Sigmoid colon (tissue), 7 donors: ENCODE data around the gene MPZ. TPM values are rescaled to one million over a fixed set of nuclear protein-coding genes. Genes with fewer than 3 reads are reported as not detected.

Source experiments
- DNase-seq: peaks from one replicate; pipeline ENCODE4 v3.0.0-alpha.2; 2019
- H3K27ac ChIP-seq, 4 donors: fragments of 200-600 bp; sonication (generic); one replicate each; pipeline ENCODE4 v1.5.1; 2016 to 2019; ENCODE audit warnings: mild to moderate bottlenecking in 1 of 4
- H3K27me3 ChIP-seq, 3 donors: fragments of 200-600 bp; sonication (generic); one replicate each; pipeline ENCODE4 v1.5.1; 2019; ENCODE audit warnings: mild to moderate bottlenecking in 1 of 3
- H3K36me3 ChIP-seq, 4 donors: fragments of 200-600 bp; sonication (generic); one replicate each; pipeline ENCODE4 v1.5.1; 2016 to 2019
- H3K4me1 ChIP-seq, 4 donors: fragments of 200-600 bp; sonication (generic); one replicate each; pipeline ENCODE4 v1.5.1; 2017 to 2019
- H3K4me3 ChIP-seq, 4 donors: fragments of 200-600 bp; sonication (generic); one replicate each; pipeline ENCODE4 v1.5.1; 2017 to 2019; ENCODE audit warnings: mild to moderate bottlenecking in 2 of 4, moderate library complexity in 1 of 4
- H3K9me3 ChIP-seq, 4 donors: fragments of 200-600 bp in 3 of 4; sonication (generic) in 3 of 4; one replicate each; pipeline versions ENCODE4 v1.5.1 to v1.6.1; 2013 to 2019
- EP300 ChIP-seq, 4 donors: sonication (generic); formaldehyde crosslinking; IDR thresholded peaks; one replicate each; pipeline ENCODE4 v1.6.1; 2017; ENCODE audit warnings: antibody characterized with exemption in 4 of 4
- POLR2A ChIP-seq, 2 donors: fragments of 450-650 bp; IDR thresholded peaks; one replicate each; pipeline ENCODE4 v1.6.1; 2016; ENCODE audit warnings: antibody characterized with exemption in 2 of 2, mild to moderate bottlenecking in 2 of 2, moderate library complexity in 2 of 2
- POLR2AphosphoS5 ChIP-seq, 4 donors: sonication (generic); formaldehyde crosslinking; IDR thresholded peaks; one replicate each; pipeline ENCODE4 v1.6.1; 2017; ENCODE audit warnings: antibody characterized with exemption in 4 of 4
- WGBS, 2 donors: extraction: QIAGEN DNeasy Blood & Tissue Kit; methylation state at CpG; one replicate each; pipeline ENCODE4 v1.1.7; 2013; 5-methylcytosine and 5-hydroxymethylcytosine counted together
- intact Hi-C: fragments of 100-400 bp; cut with DNase I; formaldehyde crosslinking; loops from one replicate; pipeline ENCODE4 v1.15.1; 2023
- polyA plus RNA-seq, 3 donors: library from polyadenylated mRNA; stranded (reverse); fragments of 200-250 nt; gene quantifications; one replicate each; pipeline ENCODE4 v1.2.3, GENCODE V29; 2013
- total RNA-seq, 4 donors: library from RNA; depleted of rRNA; stranded (reverse); fragments of >200 nt; gene quantifications; one replicate each; pipeline ENCODE4 v1.1.0, GENCODE V29; 2016
- TF ChIP-seq, protein P1 (sequence below), 4 experiments: fragments of 450-650 bp in 3 of 4; fragments of 200-600 bp in 1 of 4; IDR thresholded peaks; one replicate each; pipeline ENCODE4 v1.5.1; 2016 to 2019; ENCODE audit warnings: antibody characterized with exemption in 4 of 4, mild to moderate bottlenecking in 3 of 4, moderate library complexity in 2 of 4
- donor health status: healthy with polysubstance abuse.
- donor health status: Bipolar disorder and iron deficiency.
- donor health status: healthy.

The MPZ gene
- total RNA-seq (1 to 10 TPM; 3.1 to 10.0 (median 6.0) TPM), polyA plus RNA-seq (1 to 10 TPM; 1.2 to 4.1 (median 3.0) TPM)

DNA sequence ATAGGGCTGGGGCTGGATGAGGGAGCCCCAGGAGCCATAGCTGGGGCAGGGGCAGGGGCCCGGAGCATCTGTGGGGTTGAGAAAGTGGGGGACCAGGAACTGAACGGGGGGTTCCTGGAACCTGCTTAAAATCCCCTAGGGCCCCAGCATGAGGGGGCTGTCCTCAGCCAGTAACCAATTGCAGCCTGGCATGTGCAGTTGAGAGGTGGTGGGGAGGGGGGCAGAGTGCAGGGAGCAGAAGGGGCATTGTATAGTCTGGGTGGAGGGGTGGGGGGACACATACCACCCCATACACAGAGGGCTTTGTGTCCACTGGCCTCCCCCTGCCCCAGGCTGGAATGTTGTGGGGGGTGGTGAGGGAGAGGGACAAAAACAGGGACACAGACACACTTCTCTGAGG lies at the start of gene MPZ:
Gene MPZ (minus strand): TSS at position 101 of the 400 bp plus-strand sequence. CDS start 63 bp downstream, at position 38.
- H3K9me3 ChIP-seq = no peaks in the 10 kb centered on the region
- H3K27ac ChIP-seq = peak within 1 kb of the TSS in 2 of 4 donors; percentile 19 to 23
- DNase-seq = no peak
- H3K4me3 ChIP-seq = peak within 1 kb of the TSS in 2 of 4 donors; percentile 5 to 20
- TF ChIP-seq, protein P1, sequence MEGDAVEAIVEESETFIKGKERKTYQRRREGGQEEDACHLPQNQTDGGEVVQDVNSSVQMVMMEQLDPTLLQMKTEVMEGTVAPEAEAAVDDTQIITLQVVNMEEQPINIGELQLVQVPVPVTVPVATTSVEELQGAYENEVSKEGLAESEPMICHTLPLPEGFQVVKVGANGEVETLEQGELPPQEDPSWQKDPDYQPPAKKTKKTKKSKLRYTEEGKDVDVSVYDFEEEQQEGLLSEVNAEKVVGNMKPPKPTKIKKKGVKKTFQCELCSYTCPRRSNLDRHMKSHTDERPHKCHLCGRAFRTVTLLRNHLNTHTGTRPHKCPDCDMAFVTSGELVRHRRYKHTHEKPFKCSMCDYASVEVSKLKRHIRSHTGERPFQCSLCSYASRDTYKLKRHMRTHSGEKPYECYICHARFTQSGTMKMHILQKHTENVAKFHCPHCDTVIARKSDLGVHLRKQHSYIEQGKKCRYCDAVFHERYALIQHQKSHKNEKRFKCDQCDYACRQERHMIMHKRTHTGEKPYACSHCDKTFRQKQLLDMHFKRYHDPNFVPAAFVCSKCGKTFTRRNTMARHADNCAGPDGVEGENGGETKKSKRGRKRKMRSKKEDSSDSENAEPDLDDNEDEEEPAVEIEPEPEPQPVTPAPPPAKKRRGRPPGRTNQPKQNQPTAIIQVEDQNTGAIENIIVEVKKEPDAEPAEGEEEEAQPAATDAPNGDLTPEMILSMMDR (IDR thresholded peaks at IDR 0.05) = no peak
- TF ChIP-seq EP300 (IDR thresholded peaks at IDR 0.05) (no peak), POLR2A (IDR thresholded peaks at IDR 0.05) (no peak), POLR2AphosphoS5 (IDR thresholded peaks at IDR 0.05) (peak in 1 of 4 donors; percentile 11)
- 42 to 56% methylated on average over 2 of the region's 2 CpGs for WGBS, 2 donors
- no peaks in the 10 kb centered on the region for H3K27me3 ChIP-seq
- H3K36me3 ChIP-seq = no peaks in the 10 kb centered on the region
- intact Hi-C loops = loop anchor here (5.0 kb wide), 2 partner anchors 72 to 83 kb away; partner anchors contain the start of gene TOMM40L
- H3K4me1 ChIP-seq = peaks cover 0 to 23% (median 20%) of the 10 kb centered on the region in 4 donors

DNA sequence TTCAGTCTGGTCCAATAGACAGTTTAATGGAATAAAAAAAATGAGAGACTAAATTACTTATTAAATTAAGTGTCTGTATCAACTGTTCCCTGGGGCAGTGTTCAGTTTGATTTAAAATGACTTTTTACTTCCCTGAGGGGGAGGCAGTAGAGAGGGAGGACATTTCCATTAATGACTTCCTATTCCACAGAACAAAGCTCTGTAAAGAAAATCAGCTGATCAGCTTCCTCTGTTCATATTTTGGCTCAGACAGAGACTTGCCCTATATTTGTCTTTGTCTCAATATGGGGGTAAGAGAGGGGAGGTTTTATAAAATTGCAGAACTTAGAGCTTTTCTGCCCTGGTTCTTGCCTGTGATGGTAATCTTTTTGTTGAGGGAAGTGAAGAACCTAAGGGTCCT lies 49.5 kb upstream of the MPZ start:
- intact Hi-C loops = no loop called here
- Histone ChIP-seq H3K4me1 (no peaks in the 10 kb centered on the region), H3K27me3 (no peaks in the 10 kb centered on the region), H3K9me3 (no peaks in the 10 kb centered on the region), H3K4me3 (no peak overlapping the region), H3K36me3 (peaks cover 0 to 43% (median 6%) of the 10 kb centered on the region in 4 donors), H3K27ac (peak overlapping the region in 2 of 4 donors; percentile 7 to 31)
- DNase-seq = no peak
- TF ChIP-seq, protein P1 (IDR thresholded peaks at IDR 0.05) = no peak
- TF ChIP-seq POLR2AphosphoS5 (IDR thresholded peaks at IDR 0.05) (no peak), EP300 (IDR thresholded peaks at IDR 0.05) (no peak), POLR2A (IDR thresholded peaks at IDR 0.05) (no peak)

DNA sequence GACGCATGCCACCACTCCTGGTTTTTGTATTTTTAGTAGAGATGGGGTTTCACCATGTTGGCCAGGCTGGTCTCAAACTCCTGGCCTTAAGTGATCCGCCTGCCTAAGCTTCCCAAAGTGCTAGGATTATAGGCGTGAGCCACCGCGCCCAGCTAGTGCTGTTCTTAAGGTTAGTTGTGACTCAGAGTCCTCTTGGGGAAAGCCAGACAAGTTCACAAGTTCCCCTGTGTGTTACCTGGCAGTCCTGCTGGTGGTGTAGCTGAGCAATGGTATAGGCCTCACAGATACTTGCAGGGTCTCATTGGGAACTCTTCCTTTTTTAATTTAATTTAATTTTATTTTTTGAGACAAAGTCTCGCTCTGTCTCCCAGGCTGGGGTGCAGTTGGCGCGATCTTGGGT lies 47.3 kb upstream of the MPZ start:
- no peak overlapping the region for H3K4me3 ChIP-seq
- TF ChIP-seq, protein P1 (IDR thresholded peaks at IDR 0.05) = no peak
- TF ChIP-seq EP300 (IDR thresholded peaks at IDR 0.05) (no peak), POLR2AphosphoS5 (IDR thresholded peaks at IDR 0.05) (no peak), POLR2A (IDR thresholded peaks at IDR 0.05) (no peak)
- intact Hi-C loops = no loop called here
- H3K27me3 ChIP-seq = no peaks in the 10 kb centered on the region
- no peak overlapping the region for H3K27ac ChIP-seq
- no peaks in the 10 kb centered on the region for H3K4me1 ChIP-seq
- no peak for DNase-seq
- 94 to 95% methylated on average over 8 of the region's 8 CpGs for WGBS, 2 donors
- peaks cover 0 to 26% (median 3%) of the 10 kb centered on the region in 4 donors for H3K36me3 ChIP-seq
- no peaks in the 10 kb centered on the region for H3K9me3 ChIP-seq

DNA sequence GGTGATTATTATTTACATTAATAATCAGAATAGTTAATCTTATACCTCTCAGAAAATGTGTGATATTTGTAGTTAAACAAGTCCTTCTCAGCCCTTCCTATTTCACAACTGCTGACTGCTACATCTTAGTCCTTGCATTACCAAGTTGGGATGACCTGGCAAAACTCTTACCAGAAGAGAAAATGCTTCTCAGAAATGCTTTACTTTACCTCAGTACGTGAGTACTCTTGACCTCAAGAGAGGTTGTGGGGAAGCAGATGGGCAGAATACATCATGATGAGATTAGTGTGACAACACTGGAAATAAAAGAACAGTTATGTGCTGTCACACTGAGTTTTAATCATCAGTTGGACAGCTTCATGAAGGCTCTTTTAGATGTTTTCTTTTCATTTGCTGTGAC lies 41.7 kb upstream of the MPZ start:
- Histone ChIP-seq H3K27me3 (no peaks in the 10 kb centered on the region), H3K4me1 (no peaks in the 10 kb centered on the region), H3K4me3 (no peak overlapping the region), H3K27ac (no peak overlapping the region), H3K36me3 (peaks cover 0 to 15% (median 2%) of the 10 kb centered on the region in 4 donors), H3K9me3 (no peaks in the 10 kb centered on the region)
- DNase-seq = no peak
- WGBS, 2 donors = 79 to 82% methylated on average over 1 of the region's 1 CpG
- TF ChIP-seq EP300 (IDR thresholded peaks at IDR 0.05) (peak in 1 of 4 donors; percentile 43), POLR2AphosphoS5 (IDR thresholded peaks at IDR 0.05) (no peak)
- intact Hi-C loops = no loop called here

DNA sequence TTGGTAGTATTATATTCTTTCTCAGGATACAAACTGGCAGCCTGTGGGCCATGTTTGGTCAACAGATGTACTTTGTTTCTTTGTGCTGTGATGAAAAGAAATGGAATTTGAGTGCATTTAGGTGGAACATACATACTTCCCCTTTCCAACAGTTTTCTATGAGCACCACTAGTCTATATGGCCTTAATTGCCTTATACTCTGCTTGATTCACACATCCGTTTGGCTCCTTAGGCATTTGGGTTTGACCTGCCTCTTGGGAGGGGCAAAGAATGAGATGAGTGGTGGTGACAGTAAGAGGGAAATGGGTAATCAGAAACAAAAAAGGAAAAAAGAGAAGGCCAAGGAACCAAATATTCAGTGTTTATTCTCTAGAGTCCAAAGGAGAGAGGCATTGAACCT lies 40.9 kb upstream of the MPZ start:
- DNase-seq = no peak
- 79 to 86% methylated on average over 1 of the region's 1 CpG for WGBS, 2 donors
- Histone ChIP-seq H3K27ac (no peak overlapping the region), H3K9me3 (no peaks in the 10 kb centered on the region), H3K4me1 (no peaks in the 10 kb centered on the region), H3K36me3 (peaks cover 0 to 22% (median 2%) of the 10 kb centered on the region in 4 donors), H3K27me3 (no peaks in the 10 kb centered on the region), H3K4me3 (no peak overlapping the region)
- intact Hi-C loops = no loop called here
- TF ChIP-seq POLR2A (IDR thresholded peaks at IDR 0.05) = no peak
- TF ChIP-seq, protein P1 (IDR thresholded peaks at IDR 0.05) = no peak
- TF ChIP-seq POLR2AphosphoS5 (IDR thresholded peaks at IDR 0.05) = no peak
- TF ChIP-seq EP300 (IDR thresholded peaks at IDR 0.05) = no peak
